ENCODE data around the gene CR1. TPM values are rescaled to one million over a fixed set of nuclear protein-coding genes. Genes with fewer than 3 reads are reported as not detected.

CR1 gene
- total and polyA plus RNA-seq, 2 of the 4 experiments (the other 2 are of a cell fraction), result not detected

DNA sequence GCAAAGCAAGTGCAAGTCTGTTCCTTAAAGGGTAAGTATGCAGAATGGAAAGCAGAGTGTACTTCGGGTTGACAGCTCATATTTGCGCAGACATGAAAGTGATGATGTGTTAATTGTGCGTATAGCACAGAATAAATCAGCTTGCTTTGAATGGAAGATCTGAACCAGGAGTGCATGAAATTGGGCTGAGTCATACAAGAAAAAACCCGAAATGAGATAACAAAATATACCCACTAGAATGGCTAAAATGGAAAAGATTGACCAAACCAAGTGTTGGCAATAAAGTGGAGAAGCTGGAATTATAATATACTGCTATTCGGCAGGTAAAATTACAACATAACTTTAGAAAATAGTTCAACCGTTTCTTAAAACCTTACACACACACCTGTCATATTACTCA lies 177.4 kb downstream of the CR1 start:
- H3K56ac ChIP-seq (ENCODE audit: extremely low read depth, insufficient read depth, low read length), result no peak overlapping the region
- H2AK9ac ChIP-seq (replicated peaks; ENCODE audit: low read depth, low read length, poor library complexity), result no peak overlapping the region
- H4K8ac ChIP-seq (ENCODE audit: low read depth in 2 of 2, low read length in 2 of 2), result no peak overlapping the region
- no peak overlapping the region for H2BK5ac ChIP-seq (ENCODE audit: low read depth, low read length, poor library complexity, severe bottlenecking)
- no peak overlapping the region for H2AFZ ChIP-seq (replicated peaks; ENCODE audit: low read length, poor library complexity)
- BruUV-seq (replicated peaks), result no TSS peak
- H3K4me2 ChIP-seq (ENCODE audit: low read depth, low read length), result no peak overlapping the region
- no peak for DNase-seq
- ChIA-PET POLR2A (ENCODE audit: unreplicated experiment) (no interaction called here), CTCF (no interaction called here)
- H2BK120ac ChIP-seq (ENCODE audit: low read depth, low read length), result no peak overlapping the region
- no peaks in the 10 kb centered on the region for H3K79me1 ChIP-seq (ENCODE audit: low read depth in 1 of 2, low read length in 2 of 2)
- no peak overlapping the region for H4K5ac ChIP-seq (ENCODE audit: low read depth, low read length)
- no peak overlapping the region for H3K27ac ChIP-seq (ENCODE audit: insufficient read depth, low read length)
- H2AK5ac ChIP-seq (ENCODE audit: low read depth, low read length), result no peak overlapping the region
- no peaks in the 10 kb centered on the region for H3K9me1 ChIP-seq (ENCODE audit: insufficient read depth, low read length)
- 13% methylated on average over 1 of the region's 6 CpGs; no CpG with 5 or more reads in 1 of the 2 experiments for WGBS, 2 experiments (ENCODE audit: extremely low coverage in 2 of 2, insufficient read length in 1 of 2)
- no peaks in the 10 kb centered on the region for H3K36me3 ChIP-seq (ENCODE audit: control insufficient read depth, insufficient read depth, low read length)
- TF ChIP-seq CEBPB (IDR thresholded peaks at IDR 0.05; ENCODE audit: low read depth, low read length) (no peak), SMC3 (IDR thresholded peaks at IDR 0.05; ENCODE audit: low read depth, low read length) (no peak), RCOR1 (IDR thresholded peaks at IDR 0.05; ENCODE audit: insufficient replicate concordance, low read length) (no peak), MXI1 (IDR thresholded peaks at IDR 0.05; ENCODE audit: borderline replicate concordance, low read depth, low read length) (no peak), CHD1 (IDR thresholded peaks at IDR 0.05; ENCODE audit: low read depth, low read length) (no peak), FOS (IDR thresholded peaks at IDR 0.05; ENCODE audit: low read depth, low read length) (no peak), BHLHE40 (IDR thresholded peaks at IDR 0.05; ENCODE audit: low read depth, low read length) (no peak), MAZ (IDR thresholded peaks at IDR 0.05; ENCODE audit: borderline replicate concordance, low read depth, low read length) (no peak), RFX5 (IDR thresholded peaks at IDR 0.05; ENCODE audit: low read depth, low read length) (no peak), RAD21 (IDR thresholded peaks at IDR 0.05; ENCODE audit: low read length) (no peak), MAFK (IDR thresholded peaks at IDR 0.05; ENCODE audit: low read depth, low read length) (no peak), NFE2L2 (IDR thresholded peaks at IDR 0.05; ENCODE audit: low read depth, low read length) (no peak), POLR2A (IDR thresholded peaks at IDR 0.05; ENCODE audit: low read depth, low read length) (no peak)
- TF ChIP-seq, protein P1, sequence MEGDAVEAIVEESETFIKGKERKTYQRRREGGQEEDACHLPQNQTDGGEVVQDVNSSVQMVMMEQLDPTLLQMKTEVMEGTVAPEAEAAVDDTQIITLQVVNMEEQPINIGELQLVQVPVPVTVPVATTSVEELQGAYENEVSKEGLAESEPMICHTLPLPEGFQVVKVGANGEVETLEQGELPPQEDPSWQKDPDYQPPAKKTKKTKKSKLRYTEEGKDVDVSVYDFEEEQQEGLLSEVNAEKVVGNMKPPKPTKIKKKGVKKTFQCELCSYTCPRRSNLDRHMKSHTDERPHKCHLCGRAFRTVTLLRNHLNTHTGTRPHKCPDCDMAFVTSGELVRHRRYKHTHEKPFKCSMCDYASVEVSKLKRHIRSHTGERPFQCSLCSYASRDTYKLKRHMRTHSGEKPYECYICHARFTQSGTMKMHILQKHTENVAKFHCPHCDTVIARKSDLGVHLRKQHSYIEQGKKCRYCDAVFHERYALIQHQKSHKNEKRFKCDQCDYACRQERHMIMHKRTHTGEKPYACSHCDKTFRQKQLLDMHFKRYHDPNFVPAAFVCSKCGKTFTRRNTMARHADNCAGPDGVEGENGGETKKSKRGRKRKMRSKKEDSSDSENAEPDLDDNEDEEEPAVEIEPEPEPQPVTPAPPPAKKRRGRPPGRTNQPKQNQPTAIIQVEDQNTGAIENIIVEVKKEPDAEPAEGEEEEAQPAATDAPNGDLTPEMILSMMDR (conservative IDR thresholded peaks at IDR 0.05; ENCODE audit: low read depth, low read length), result no peak
- TF ChIP-seq, protein P2, sequence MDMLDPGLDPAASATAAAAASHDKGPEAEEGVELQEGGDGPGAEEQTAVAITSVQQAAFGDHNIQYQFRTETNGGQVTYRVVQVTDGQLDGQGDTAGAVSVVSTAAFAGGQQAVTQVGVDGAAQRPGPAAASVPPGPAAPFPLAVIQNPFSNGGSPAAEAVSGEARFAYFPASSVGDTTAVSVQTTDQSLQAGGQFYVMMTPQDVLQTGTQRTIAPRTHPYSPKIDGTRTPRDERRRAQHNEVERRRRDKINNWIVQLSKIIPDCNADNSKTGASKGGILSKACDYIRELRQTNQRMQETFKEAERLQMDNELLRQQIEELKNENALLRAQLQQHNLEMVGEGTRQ (IDR thresholded peaks at IDR 0.05; ENCODE audit: low read depth, low read length), result no peak
- TF ChIP-seq, protein P3, sequence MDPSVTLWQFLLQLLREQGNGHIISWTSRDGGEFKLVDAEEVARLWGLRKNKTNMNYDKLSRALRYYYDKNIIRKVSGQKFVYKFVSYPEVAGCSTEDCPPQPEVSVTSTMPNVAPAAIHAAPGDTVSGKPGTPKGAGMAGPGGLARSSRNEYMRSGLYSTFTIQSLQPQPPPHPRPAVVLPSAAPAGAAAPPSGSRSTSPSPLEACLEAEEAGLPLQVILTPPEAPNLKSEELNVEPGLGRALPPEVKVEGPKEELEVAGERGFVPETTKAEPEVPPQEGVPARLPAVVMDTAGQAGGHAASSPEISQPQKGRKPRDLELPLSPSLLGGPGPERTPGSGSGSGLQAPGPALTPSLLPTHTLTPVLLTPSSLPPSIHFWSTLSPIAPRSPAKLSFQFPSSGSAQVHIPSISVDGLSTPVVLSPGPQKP (IDR thresholded peaks at IDR 0.05; ENCODE audit: borderline replicate concordance, low read depth, low read length), result no peak
- intact Hi-C loops (cut with micrococcal nuclease) (no loop called here), dilution Hi-C loops (cut with HindIII; ENCODE audit: low sequenced_read_pairs, unreplicated experiment) (no loop called here), in situ Hi-C loops (cut with MboI; ENCODE audit: low sequenced_read_pairs) (no loop called here)
- no peak for ATAC-seq (ENCODE audit: low read depth)
- H3K9me3 ChIP-seq (ENCODE audit: control insufficient read depth, insufficient read depth, low read length), result no peaks in the 10 kb centered on the region
- H4K91ac ChIP-seq (ENCODE audit: insufficient read depth, low read depth, low read length), result no peak overlapping the region
- no peaks in the 10 kb centered on the region for H3K4me1 ChIP-seq (ENCODE audit: control insufficient read depth, insufficient read depth, low read length)
- no peak overlapping the region for H3K14ac ChIP-seq (replicated peaks; ENCODE audit: low read depth, low read length)
- no peaks in the 10 kb centered on the region for H4K20me1 ChIP-seq (ENCODE audit: insufficient read depth, low read length)
- peaks cover 17% of the 10 kb centered on the region for H3K27me3 ChIP-seq (ENCODE audit: control insufficient read depth, insufficient read depth, low read length)
- no peak overlapping the region for H3K23ac ChIP-seq (ENCODE audit: low read depth, low read length)
- no peak overlapping the region for H3K4ac ChIP-seq (ENCODE audit: low read depth, low read length)
- no peak overlapping the region for H3K9ac ChIP-seq (ENCODE audit: low read depth, low read length)
- no peak overlapping the region for H3K4me3 ChIP-seq (ENCODE audit: insufficient read depth, low read depth, low read length)
- no peak overlapping the region for H2BK15ac ChIP-seq (ENCODE audit: low read depth, low read length)
- H2BK20ac ChIP-seq (ENCODE audit: low read depth, low read length), result no peak overlapping the region
- H3K18ac ChIP-seq (ENCODE audit: low read depth, low read length), result no peak overlapping the region

All from IMR-90 (cell line).